GM21529 (cell line): ENCODE measurements around the gene SMIM36.
A peak's percentile ranks its signal among the peaks of the same experiment; 100 is the strongest.
"Not testable (repeated sequence)": the region's sequence is repeated elsewhere in the genome, so short reads cannot be mapped to it uniquely, and the experiment has no call there.

ENCODE experiments used
- ATAC-seq: cut with Tn5 transposase; IDR thresholded peaks from one replicate; pipeline ENCODE4 v1.9.1; 2021; ENCODE audit not compliant: unreplicated experiment

SMIM36 gene

DNA sequence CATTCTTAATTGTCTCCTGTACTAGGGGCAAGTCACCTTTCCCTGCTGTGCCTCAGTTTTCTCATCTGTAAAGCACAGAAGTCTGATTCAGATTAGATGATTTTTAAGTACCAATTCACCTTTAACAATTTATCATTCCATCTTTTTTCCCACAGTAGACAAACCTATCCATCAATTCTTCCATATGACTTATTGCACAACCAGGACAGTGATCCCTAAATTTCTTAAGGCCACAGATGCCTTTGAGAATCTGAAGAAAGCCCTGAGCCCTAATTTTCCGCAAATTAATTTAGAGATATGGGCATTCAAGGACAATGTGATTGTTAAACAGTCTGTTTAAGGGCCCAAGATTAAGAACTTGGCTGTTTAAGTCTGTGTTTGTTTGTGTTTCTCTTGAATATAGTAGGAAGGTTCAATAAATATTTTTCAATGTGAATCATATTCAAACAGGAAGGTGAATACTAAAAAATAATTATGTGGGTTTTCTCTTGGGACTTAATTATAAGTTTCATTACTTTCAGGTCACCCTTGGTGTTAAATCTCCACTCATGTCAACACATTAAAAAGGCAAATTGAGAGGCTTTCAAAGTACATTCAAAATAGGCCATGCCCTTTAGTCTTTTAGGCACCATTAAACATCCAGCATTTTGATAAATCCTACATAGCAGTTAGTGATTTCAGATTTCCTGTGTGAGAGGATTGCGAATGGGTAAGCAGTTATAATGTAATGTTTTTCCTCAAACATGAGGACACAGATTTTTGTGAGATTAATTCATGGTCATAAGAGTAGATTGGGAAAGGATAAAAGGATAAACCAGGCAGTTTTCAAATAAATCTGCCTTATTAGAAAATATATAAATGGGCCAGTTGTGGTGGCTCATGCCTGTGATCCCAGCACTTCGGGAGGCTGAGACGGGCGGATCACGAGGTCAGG is 54.7 kb downstream of the SMIM36 start:
- no peak for ATAC-seq

DNA sequence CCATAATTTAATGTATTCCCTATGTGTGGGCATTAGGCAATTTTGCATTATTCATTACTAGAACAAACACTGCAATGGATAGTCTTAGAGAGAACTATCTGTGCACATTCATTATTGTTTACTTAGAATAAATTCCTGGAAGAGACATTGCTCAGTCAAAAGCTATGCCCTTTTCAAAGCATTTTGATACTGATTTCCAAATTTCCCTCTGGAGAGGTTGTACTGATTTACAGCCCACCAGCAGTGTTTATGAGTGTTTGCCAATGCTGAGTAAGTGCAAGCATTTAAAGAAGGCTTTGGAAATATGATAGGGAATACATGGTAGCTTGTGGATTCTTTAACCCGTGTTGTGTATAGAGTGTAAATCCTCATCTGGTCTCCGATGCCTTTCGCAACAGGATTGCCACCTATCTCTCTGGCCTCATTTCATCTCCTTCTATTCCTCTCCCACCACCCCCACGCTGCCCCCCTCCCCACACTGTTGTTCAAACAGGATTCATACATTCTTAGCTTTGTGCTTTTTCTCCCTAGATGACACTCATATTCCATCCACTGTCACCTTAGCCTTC is 56.3 kb downstream of the SMIM36 start:
- no peak for ATAC-seq

- no peak for ATAC-seq
Measured at GRCh38 chr17:55453839-55454557, 57.3 kb downstream of the SMIM36 start.

GRCh38 chr17:55452139-55452790 is 59.0 kb downstream of the SMIM36 start:
- ATAC-seq, result peak; percentile 52

DNA sequence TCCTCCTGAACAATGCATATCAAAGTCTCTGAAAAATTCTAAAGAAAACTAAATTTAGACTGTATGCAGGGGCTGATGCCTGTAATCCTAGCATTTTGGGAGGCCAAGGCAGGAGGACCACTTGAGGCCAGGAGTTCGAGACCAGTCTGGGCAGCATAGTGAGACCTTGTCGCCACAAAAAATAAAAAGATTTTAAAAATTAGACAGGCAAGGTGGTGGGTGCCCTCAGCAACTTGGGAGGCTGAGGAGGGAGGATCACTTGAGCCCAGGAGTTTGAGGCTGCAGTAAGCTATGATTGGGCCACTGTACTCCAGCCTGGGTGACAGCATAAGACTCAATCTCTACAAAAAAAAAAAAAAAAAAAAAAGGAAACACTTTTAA is 59.5 kb downstream of the SMIM36 start:
- ATAC-seq, result no peak

GRCh38 chr17:55451203-55451641 is 60.0 kb downstream of the SMIM36 start:
- ATAC-seq, result no peak

GRCh38 chr17:55450232-55450825 is 60.9 kb downstream of the SMIM36 start:
- no peak for ATAC-seq

GRCh38 chr17:55448681-55449080 is 62.6 kb downstream of the SMIM36 start:
- no peak for ATAC-seq

DNA sequence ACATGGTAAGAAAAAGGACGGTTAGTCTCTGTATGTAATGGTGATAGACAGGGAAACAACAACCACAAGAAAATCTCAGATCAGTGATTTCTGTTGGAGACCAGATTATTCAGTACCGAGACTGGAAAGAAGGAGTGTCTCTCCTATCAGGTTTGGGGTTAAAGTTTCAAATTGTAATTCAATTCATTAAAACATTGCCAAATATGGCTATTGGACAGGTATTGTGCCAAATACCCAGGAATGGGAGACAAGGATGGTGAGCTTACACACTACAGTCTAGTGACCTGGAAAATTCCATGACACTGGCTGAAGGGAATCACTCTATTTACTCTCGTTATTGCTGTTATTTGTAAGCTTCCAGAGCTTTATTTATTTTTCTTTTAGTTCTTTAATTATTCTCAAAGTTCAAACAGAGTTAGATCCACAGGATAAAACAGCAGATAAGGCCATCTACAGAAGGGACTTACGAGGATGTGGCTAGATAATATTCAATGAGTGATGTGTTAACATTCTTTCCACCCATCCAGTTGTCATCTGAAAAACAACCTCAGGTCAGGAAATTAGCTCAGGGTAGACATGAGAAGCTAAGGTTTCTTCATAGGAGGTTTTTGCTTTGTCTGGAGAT is 64.6 kb downstream of the SMIM36 start:
- no peak for ATAC-seq

- not testable (repeated sequence) for ATAC-seq
Measured at GRCh38 chr17:55446004-55446403, 65.2 kb downstream of the SMIM36 start.

DNA sequence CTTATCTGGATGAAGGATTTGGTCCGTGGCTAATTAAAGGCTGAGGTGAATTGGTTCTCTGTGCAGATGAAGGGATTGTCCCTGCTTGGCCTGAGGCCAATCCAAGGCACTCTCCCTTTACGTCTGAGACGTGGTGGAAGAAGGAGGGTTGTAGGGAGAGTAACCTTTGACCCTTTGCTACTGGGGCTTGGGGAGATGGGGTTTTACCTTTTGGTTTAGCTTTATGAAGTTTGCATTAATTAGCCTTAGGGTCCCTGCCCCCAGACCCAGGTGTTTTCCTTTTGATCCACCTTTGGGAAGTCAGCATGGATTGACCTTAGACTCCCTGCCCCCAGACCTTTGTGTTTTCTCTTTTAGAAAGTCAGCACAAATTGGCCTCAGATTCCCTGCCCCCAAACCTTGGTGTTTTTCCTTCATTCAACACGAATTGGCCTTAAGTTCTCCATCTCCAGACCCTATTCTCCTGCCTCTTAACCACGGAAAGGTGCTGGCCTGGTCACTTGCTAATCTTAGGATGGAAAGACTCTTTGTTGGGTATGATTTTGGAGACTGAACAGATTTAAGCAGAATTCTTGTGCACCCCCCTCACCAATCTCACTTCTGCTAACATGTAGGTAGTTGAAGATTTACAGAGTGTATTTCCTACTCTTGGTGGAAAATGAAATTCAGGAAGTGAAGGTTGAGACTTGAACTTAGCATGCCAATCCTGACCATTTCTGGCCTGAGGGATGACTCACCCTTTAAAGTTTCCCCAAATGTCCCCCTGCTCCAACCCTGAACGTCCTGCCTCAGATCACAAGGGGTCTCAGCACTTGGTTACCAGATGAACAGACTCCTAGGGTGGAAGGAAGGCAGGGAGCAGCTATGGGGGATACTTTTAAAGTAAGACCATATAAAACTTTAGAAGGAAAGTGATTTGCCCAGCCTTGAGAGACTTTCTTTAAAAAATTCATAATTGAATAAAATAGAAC is 66.5 kb downstream of the SMIM36 start:
- peak; percentile 78 for ATAC-seq

DNA sequence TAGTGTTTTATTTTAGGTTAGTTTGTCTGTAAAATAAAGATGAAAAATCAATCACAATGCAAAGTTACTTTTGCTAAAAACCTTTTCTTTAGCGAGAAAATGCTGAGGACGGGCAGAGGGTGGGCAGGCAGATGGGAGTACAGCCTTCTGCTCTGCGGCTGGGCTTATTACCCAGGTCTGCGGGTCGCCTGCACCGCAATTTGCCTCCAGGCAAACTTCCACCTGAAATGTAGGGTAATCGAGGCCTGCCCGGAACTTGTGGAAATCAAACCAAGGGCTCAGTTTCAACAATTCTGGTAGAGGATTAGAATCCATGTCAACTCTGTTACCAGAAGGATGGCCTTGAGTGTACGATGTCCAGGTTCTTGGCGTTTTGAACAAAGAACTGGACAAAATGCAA is 67.3 kb downstream of the SMIM36 start:
- no peak for ATAC-seq

GRCh38 chr17:55442953-55443683 is 68.1 kb downstream of the SMIM36 start:
- no peak for ATAC-seq

GRCh38 chr17:55442462-55442861 is 68.8 kb downstream of the SMIM36 start:
- no peak for ATAC-seq

DNA sequence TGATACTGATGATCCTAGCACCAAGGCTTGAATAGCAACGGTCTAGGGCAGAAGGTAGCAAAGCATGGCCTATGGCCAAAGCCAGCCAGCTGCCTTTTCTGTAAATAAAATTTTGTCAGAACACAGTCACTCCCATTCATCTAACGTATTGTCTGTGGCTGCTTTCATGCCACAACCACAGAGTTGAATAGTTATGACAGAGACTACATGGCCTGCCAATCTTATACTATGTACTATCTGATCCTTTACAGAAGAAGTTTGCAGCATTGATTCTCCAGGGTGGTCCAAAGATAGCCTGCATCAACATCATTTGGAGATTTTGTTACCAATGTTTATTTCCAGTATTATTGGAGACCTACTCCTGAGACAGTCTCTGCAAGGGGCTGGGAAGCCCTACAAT is 69.7 kb downstream of the SMIM36 start:
- no peak for ATAC-seq

- no peak for ATAC-seq
Measured at GRCh38 chr17:55440391-55440790, 70.9 kb downstream of the SMIM36 start.

DNA sequence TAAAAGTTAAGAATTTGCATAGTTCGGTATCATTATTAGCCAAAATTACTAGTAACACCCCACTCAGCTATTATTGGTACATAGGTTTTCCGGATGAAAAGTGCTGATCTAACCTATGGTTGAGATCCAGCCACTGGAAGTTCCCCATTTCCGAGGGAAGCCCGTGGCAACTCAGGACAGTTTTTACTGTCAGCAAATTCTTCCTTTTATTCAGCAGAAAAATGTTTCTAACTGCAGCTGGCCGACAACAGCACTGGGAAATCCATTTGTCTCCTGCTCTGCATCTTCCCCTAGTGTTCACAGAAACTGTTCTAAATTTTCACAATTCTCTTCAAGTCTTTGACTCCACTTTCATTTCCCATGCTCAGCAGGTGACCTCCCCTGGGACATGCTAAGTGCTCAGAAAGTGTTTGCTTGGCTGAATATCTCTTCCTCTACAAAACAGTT is 74.1 kb downstream of the SMIM36 start:
- ATAC-seq, result peak; percentile 72
